HG03139 (cell line): ENCODE data around the gene ANK3.

Source experiments
- ATAC-seq: cut with Tn5 transposase; IDR thresholded peaks from one replicate; pipeline ENCODE4 v1.9.1; 2021; ENCODE audit not compliant: unreplicated experiment

ANK3 gene

GRCh38 chr10:60389413-60390025 lies at the start of gene ANK3:
Gene ANK3, minus strand, starts transcription at chr10:60389875. Its CDS starts 337 bp downstream, at chr10:60389538.
- no peak for ATAC-seq

GRCh38 chr10:60434418-60435046 lies 44.9 kb upstream of the ANK3 start:
- no peak for ATAC-seq

GRCh38 chr10:60433684-60434083 lies 44.0 kb upstream of the ANK3 start:
- no peak for ATAC-seq

DNA sequence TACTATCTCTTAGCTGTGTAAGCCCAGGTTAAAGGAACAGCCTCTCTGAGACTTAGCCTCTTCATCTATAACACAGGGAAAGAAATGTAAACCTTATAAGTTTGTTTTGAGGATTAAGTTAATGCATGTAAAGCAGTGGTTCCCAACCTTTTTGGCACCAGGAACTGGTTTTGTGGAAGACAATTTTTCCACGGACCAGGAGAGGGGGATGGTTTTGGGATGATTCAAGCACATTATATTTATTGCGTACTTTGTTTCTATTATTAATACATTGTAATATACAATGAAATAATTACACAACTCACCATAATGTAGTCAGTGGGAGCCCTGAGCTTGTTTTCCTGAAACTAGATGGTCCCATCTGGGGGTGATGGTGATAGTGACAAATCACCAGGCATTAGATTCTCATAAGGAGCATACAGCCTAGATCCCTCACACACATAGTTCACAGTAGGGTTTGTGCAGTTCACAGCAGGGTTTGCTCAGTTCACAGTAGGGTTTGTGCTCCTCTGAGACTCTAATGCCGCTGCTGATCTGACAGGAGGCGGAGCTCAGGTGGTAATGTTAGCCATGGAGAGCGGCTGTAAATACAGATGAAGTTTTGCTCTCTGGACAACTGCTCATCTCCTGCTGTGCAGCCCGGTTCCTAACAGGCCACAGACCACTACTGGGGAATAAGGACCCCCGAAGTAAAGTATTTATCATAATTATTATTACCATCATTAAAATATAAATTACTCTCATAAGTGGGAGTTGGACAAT lies 41.3 kb upstream of the ANK3 start:
- no peak for ATAC-seq

DNA sequence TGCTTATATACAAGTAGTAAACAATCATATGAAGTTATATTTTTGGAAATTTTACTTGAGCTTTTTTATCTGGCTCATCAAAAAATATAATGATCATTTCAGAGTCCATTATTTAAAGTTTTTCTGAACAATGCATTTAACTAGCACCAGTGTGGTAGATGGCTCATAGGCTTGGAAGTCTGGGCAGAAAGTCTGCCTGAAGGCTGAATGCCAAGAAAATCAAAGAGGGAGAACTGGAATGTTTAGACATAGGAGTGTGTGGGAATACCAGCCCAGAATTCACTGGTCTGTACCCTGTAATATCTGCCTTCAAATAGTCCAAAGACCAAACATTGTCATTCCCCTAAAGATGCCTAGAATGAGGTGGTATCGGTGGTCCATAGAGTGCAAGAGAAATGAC lies 40.3 kb upstream of the ANK3 start:
- no peak for ATAC-seq

- no peak for ATAC-seq
These were observed 39.6 kb upstream of the ANK3 start for GRCh38 chr10:60429084-60429849.

DNA sequence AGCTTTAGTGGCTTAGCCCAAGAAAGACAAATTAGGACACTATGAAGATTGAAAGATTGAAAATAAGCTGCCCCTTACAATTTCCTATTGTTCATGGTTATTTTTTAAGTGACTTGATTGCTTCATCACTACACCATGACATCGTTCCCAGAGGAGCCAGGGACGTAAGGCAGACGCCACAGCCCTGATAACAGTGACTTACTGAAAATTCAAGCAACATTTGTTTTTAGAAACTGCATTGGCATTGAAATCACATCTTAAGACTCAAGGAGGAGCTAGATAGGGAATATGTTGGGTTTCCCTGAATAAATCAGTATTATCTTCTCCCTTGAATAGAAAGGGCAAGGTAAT lies 38.7 kb upstream of the ANK3 start:
- no peak for ATAC-seq

DNA sequence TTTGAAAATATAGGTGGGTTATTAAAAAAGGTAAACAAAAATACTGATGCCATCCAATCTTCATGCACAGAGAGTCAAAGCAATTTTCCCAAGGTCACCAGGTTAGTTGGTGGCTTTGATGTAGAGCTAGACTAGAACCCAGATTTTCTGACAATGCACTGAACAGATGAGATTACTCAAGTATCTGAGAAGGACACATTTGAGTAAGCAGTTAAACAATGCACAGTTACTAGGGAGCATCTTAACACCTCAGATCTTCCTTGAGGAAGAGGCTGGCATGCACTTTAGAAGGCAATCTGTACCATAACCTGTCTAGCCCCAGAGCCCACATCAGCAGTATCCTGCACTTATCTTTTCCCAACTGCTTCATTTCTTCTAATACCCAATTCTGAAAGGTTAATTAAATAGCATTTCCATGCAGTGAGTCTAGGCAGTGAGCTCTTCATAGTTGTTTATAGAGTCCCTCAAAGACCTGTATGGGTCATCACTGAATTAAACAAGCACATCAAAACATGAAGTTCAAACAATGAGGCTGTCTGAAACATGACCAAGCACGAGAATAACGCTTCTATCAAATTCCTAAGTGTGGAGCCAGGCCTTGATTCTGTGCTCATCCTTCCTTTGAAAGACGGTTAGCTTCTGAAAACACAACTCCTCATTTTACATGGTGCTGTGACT lies 38.2 kb upstream of the ANK3 start:
- no peak for ATAC-seq

DNA sequence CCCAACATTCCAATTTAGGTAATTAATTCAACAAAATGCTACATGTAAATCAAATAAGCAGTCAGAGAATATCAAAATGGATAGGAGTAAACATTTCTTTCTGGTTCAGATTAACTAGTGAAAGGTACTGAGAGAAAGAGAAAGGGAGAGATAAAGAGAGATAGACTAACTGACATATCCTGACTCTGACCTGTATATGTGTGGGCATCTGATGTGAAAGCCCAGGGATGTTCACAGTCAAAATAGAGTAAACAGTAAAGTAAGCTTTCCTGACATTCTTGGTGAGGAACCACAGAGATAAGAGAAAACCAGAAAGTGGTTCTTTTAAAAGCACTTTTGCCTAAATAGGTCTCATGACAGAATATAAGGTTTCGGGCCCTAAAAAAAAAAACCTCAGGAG lies 37.5 kb upstream of the ANK3 start:
- no peak for ATAC-seq

DNA sequence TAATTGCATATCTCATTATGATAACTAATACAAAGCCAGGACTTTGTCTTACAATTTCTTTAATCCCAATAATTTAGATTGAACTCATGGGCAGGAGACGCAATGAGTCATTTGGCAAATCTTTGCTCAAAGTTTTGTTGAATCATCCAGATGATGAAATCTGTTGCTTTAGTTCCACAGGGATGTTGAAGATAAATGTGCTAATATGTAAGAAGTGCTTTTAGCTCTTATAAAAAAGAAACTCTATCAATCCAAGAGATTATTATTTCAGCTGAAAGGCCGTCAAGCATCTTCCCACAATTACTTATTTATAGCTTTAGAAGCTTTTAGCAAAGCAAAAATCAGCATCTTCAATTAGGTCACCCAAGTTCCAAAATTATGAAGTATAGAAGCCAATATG lies 36.8 kb upstream of the ANK3 start:
- ATAC-seq: no peak

- no peak for ATAC-seq
These were observed 35.9 kb upstream of the ANK3 start for GRCh38 chr10:60425392-60426110.

GRCh38 chr10:60424971-60425370 lies 35.3 kb upstream of the ANK3 start:
- no peak for ATAC-seq

- ATAC-seq: no peak
These were observed 34.2 kb upstream of the ANK3 start for GRCh38 chr10:60423920-60424319.

DNA sequence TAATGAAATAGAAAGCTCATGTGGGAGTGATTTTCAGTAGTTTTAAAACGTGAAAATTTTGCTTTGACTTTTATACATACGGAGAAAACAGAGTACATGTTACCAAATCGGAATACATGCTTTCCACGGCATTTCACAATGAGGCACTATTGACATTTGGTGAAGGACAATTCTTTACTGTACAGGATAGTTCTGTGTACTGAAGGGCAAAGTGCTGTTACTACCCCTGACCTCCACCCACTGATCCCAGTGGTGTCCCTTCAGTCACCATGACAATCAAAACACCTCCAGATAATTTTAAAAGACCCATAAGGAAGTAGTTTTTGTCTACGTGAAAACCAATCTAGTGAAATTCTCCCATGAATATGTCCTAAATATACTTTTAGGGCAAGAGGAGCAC lies 33.1 kb upstream of the ANK3 start:
- ATAC-seq: no peak

- ATAC-seq: no peak
These were observed 31.6 kb upstream of the ANK3 start for GRCh38 chr10:60420991-60421894.

DNA sequence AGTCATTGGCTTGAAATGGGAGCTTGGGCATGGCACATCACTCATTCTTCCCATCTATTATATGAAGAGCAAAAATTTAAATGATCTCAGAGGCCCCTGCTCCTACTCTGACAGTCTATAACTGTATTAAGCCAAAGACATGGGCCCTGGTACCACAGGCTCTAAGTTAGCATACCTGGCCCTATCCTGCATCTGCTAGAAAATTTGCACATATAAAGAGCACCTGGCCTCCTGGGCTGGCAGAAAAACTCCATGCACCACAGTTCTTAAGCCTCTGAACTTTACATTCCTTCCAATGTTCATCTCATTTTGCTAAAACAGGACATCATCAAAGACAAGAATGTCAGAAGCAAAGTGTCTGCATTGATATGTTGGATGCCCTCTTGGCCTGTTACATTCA lies 29.6 kb upstream of the ANK3 start:
- ATAC-seq: no peak

DNA sequence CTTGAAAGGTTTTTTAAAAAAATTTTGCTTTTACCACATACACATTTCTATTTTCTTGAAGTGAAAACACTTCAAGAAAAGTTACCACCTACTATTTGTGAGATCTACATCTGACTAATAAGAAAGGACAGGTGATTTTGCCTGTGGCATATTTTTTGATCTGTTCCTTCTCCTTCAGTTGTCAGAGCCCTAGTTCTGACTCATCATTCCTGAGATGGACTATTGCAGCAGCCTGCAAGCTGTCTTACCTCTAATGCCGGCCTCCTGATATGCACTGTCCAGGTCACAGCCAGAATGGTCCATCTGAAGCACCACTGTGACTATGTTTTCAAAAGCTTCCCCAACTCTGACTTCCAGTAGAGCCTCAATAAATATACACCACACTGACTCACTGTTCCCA lies 28.2 kb upstream of the ANK3 start:
- ATAC-seq: no peak

- no peak for ATAC-seq
These were observed 27.3 kb upstream of the ANK3 start for GRCh38 chr10:60417024-60417423.

- ATAC-seq: no peak
These were observed 25.4 kb upstream of the ANK3 start for GRCh38 chr10:60414877-60415585.
